Measurements from ENCODE around the gene LOXL1. TPM values are rescaled to one million over a fixed set of nuclear protein-coding genes. Genes with fewer than 3 reads are reported as not detected.

Gene LOXL1
- total RNA-seq, 4 donors from 2014 or later, result 4.9 to 11.2 (median 5.7) TPM

GRCh38 chr15:73996267-73996666, 70.0 kb downstream of the LOXL1 start:
- no peaks in the 10 kb centered on the region for H3K9me3 ChIP-seq
- ATAC-seq (no peak), DNase-seq (no peak)
- H3K4me3 ChIP-seq, result peak overlapping the region; percentile 82 to 97 (median 90)
- peaks cover 39 to 44% of the 10 kb centered on the region in 2 donors for H3K4me1 ChIP-seq
- in situ Hi-C loops (cut with MboI; ENCODE audit: low sequenced_read_pairs in 4 of 4), result loop anchor here in 1 of 4 donors (25.0 kb wide), 1 partner anchor 466 kb away; the partner anchor contains the start of gene UBL7
- H3K27me3 ChIP-seq, result no peaks in the 10 kb centered on the region
- peak overlapping the region; percentile 89 to 98 (median 93) for H3K27ac ChIP-seq
- intact Hi-C loops (cut with DNase I; ENCODE audit: low total_unique reads), result loop anchor here (10.0 kb wide), 1 partner anchor 469 kb away; the partner anchor contains the start of gene UBL7
- H3K36me3 ChIP-seq, result peaks cover 0 to 20% of the 10 kb centered on the region in 2 donors
- TF ChIP-seq, protein P1, sequence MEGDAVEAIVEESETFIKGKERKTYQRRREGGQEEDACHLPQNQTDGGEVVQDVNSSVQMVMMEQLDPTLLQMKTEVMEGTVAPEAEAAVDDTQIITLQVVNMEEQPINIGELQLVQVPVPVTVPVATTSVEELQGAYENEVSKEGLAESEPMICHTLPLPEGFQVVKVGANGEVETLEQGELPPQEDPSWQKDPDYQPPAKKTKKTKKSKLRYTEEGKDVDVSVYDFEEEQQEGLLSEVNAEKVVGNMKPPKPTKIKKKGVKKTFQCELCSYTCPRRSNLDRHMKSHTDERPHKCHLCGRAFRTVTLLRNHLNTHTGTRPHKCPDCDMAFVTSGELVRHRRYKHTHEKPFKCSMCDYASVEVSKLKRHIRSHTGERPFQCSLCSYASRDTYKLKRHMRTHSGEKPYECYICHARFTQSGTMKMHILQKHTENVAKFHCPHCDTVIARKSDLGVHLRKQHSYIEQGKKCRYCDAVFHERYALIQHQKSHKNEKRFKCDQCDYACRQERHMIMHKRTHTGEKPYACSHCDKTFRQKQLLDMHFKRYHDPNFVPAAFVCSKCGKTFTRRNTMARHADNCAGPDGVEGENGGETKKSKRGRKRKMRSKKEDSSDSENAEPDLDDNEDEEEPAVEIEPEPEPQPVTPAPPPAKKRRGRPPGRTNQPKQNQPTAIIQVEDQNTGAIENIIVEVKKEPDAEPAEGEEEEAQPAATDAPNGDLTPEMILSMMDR (IDR thresholded peaks at IDR 0.05 in 4 of 5, conservative IDR thresholded peaks at IDR 0.05 in 1 of 5), result no peak
- no peak for TF ChIP-seq POLR2A (IDR thresholded peaks at IDR 0.05)

DNA sequence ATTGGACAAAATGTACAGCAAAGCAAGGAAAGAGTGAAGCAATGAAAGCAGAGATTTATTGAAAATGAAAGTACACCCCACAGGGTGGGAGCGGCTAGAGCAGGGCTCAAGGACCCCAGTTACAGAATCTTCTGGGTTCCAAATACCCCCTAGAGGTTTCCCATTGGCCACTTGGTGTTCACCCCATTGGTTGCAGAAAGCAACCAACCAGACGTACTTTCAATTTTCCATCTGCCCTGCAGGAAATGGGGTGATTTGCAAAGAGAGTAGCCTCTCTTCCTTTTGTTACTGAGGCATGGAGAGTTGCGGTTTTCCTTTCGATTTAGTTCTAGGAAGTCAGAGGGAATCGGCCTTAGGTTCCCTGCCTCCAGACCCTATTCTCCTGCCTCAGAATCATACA, 70.7 kb downstream of the LOXL1 start:
- no peak for ATAC-seq
- no peak for TF ChIP-seq POLR2A (IDR thresholded peaks at IDR 0.05)
- TF ChIP-seq, protein P1 (IDR thresholded peaks at IDR 0.05 in 4 of 5, conservative IDR thresholded peaks at IDR 0.05 in 1 of 5), result no peak
- H3K27ac ChIP-seq, result peak overlapping the region; percentile 89 to 98 (median 93)
- in situ Hi-C loops (cut with MboI; ENCODE audit: low sequenced_read_pairs in 4 of 4), result loop anchor here in 1 of 4 donors (25.0 kb wide), 1 partner anchor 465 kb away; the partner anchor contains the start of gene UBL7
- peaks cover 0 to 23% of the 10 kb centered on the region in 2 donors for H3K36me3 ChIP-seq
- no peak for DNase-seq
- peaks cover 41 to 42% of the 10 kb centered on the region in 2 donors for H3K4me1 ChIP-seq
- H3K9me3 ChIP-seq, result no peaks in the 10 kb centered on the region
- intact Hi-C loops (cut with DNase I; ENCODE audit: low total_unique reads), result loop anchor here (10.0 kb wide), 1 partner anchor 468 kb away; the partner anchor contains the start of gene UBL7
- H3K4me3 ChIP-seq, result peak overlapping the region; percentile 82 to 97 (median 90)
- H3K27me3 ChIP-seq, result no peaks in the 10 kb centered on the region

DNA sequence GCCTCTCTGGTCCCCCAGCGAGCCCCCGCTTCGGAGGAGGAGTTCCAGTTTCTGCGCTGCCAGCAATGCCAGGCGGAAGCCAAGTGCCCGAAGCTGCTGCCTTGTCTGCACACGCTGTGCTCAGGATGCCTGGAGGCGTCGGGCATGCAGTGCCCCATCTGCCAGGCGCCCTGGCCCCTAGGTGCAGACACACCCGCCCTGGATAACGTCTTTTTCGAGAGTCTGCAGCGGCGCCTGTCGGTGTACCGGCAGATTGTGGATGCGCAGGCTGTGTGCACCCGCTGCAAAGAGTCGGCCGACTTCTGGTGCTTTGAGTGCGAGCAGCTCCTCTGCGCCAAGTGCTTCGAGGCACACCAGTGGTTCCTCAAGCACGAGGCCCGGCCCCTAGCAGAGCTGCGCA, 71.7 kb downstream of the LOXL1 start:
- ATAC-seq (no peak), DNase-seq (no peak)
- intact Hi-C loops (cut with DNase I; ENCODE audit: low total_unique reads), result loop anchor here (10.0 kb wide), 1 partner anchor 467 kb away; the partner anchor contains the start of gene UBL7
- TF ChIP-seq POLR2A (IDR thresholded peaks at IDR 0.05), result no peak
- TF ChIP-seq, protein P1 (IDR thresholded peaks at IDR 0.05 in 4 of 5, conservative IDR thresholded peaks at IDR 0.05 in 1 of 5), result no peak
- Histone ChIP-seq H3K9me3 (no peaks in the 10 kb centered on the region), H3K4me3 (peak overlapping the region in 1 of 4 donors; percentile 82), H3K36me3 (peaks cover 0 to 23% of the 10 kb centered on the region in 2 donors), H3K27ac (peak overlapping the region in 2 of 4 donors; percentile 89 to 95), H3K4me1 (peaks cover 35% of the 10 kb centered on the region in 2 donors), H3K27me3 (no peaks in the 10 kb centered on the region)
- in situ Hi-C loops (cut with MboI; ENCODE audit: low sequenced_read_pairs in 4 of 4), result loop anchor here in 1 of 4 donors (25.0 kb wide), 1 partner anchor 464 kb away; the partner anchor contains the start of gene UBL7

Other genes starting within 250 kb of the LOXL1 start
- gene CD276, start 242.1 kb upstream of the LOXL1 start, total RNA-seq, result 10 to 100 TPM in 3 of 4 donors, 1 to 10 TPM in 1; 9.6 to 21.4 (median 16.6) TPM
- gene INSYN1, start 173.1 kb upstream of the LOXL1 start, total RNA-seq, result 10 to 100 TPM in 1 of 4 donors, 1 to 10 TPM in 3; 2.7 to 11.6 (median 7.7) TPM
- gene TBC1D21, start 52.9 kb upstream of the LOXL1 start, total RNA-seq, result not detected
- gene STOML1, start 65.8 kb downstream of the LOXL1 start, total RNA-seq, result 10 to 100 TPM; 15.2 to 28.8 (median 16.9) TPM
- gene PML, start 68.3 kb downstream of the LOXL1 start, total RNA-seq, result 10 to 100 TPM; 17.3 to 42.1 (median 21.2) TPM
- gene GOLGA6A, start 156.1 kb downstream of the LOXL1 start, total RNA-seq, result under 1 TPM in 2 of 4 donors, not detected in 2; 0.10 to 0.83 TPM
- gene ISLR2, start 204.1 kb downstream of the LOXL1 start, total RNA-seq, result 1 to 10 TPM in 3 of 4 donors, under 1 TPM in 1; 0.62 to 3.9 (median 2.0) TPM
- gene ISLR, start 247.2 kb downstream of the LOXL1 start, total RNA-seq, result 10 to 100 TPM in 3 of 4 donors, 1 to 10 TPM in 1; 5.9 to 29.4 (median 25.9) TPM